CD14-positive monocyte (primary cell): ENCODE results near the gene VAV2. TPM values are rescaled to one million over a fixed set of nuclear protein-coding genes. Genes with fewer than 3 reads are reported as not detected.
A peak's percentile ranks its signal among the peaks of the same experiment; 100 is the strongest.

Source experiments
- DNase-seq, 3 donors: peaks; one replicate each; pipeline ENCODE4 v3.0.0-alpha.2; 2011 to 2022
- H2AFZ ChIP-seq: 2 replicates; pipeline ENCODE4 v1.6.0; 2012; ENCODE audit warnings: mild to moderate bottlenecking, low read depth, low read length, inconsistent platforms; ENCODE audit not compliant: insufficient read depth, poor library complexity, severe bottlenecking
- H3K27ac ChIP-seq, 2 donors: 1 replicate in 1 of 2; 2 replicates in 1 of 2; pipeline ENCODE4 v1.5.1; 2012 to 2013; ENCODE audit warnings: low read length in 2 of 2, control low read depth in 1 of 2, inconsistent platforms in 1 of 2, low read depth in 1 of 2, mild to moderate bottlenecking in 1 of 2
- H3K27me3 ChIP-seq, 2 donors: one replicate each; pipeline versions ENCODE4 v1.6.0 to v1.6.1; 2011 to 2013; ENCODE audit warnings: low read length in 2 of 2; ENCODE audit not compliant: control insufficient read depth in 2 of 2, insufficient read depth in 2 of 2
- H3K36me3 ChIP-seq, 2 donors: replicated peaks in 1 of 2; 1 replicate in 1 of 2; 2 replicates in 1 of 2; pipeline versions ENCODE4 v1.5.1 to v1.6.1; 2012 to 2013; ENCODE audit warnings: low read length in 2 of 2, control low read depth in 1 of 2, inconsistent platforms in 1 of 2, mild to moderate bottlenecking in 1 of 2; ENCODE audit not compliant: insufficient read depth in 2 of 2, control insufficient read depth in 1 of 2
- H3K4me1 ChIP-seq, 2 donors: 1 replicate in 1 of 2; 2 replicates in 1 of 2; pipeline versions ENCODE4 v1.5.1 to v1.6.1; 2012 to 2013; ENCODE audit warnings: low read length in 2 of 2, control low read depth in 1 of 2, inconsistent platforms in 1 of 2, mild to moderate bottlenecking in 1 of 2, moderate library complexity in 1 of 2; ENCODE audit not compliant: insufficient read depth in 2 of 2, control insufficient read depth in 1 of 2
- H3K4me2 ChIP-seq: replicated peaks from 2 replicates; pipeline ENCODE3; 2012; ENCODE audit warnings: low read length, moderate library complexity, mild to moderate bottlenecking; ENCODE audit not compliant: poor library complexity, severe bottlenecking; ENCODE audit errors: extremely low read depth
- H3K4me3 ChIP-seq, 3 experiments: fragments of 200-600 bp in 1 of 3; sonication (generic) in 1 of 3; replicated peaks in 1 of 3; 1 replicate in 2 of 3; 2 replicates in 1 of 3; pipeline ENCODE4 v1.5.1; 2011 to 2013; ENCODE audit warnings: low read length in 3 of 3, mild to moderate bottlenecking in 3 of 3, control low read depth in 2 of 3, low read depth in 2 of 3, inconsistent platforms in 1 of 3, moderate library complexity in 1 of 3
- H3K79me2 ChIP-seq: 2 replicates; pipeline ENCODE4 v1.6.0; 2012; ENCODE audit warnings: mild to moderate bottlenecking, control low read depth, inconsistent platforms, low read length, moderate library complexity; ENCODE audit not compliant: insufficient read depth
- H3K9ac ChIP-seq: 2 replicates; pipeline ENCODE4 v1.6.0; 2017; ENCODE audit warnings: low read length, mild to moderate bottlenecking; ENCODE audit not compliant: insufficient read depth, poor library complexity, severe bottlenecking
- H3K9me3 ChIP-seq, 2 donors: replicated peaks in 1 of 2; 1 replicate in 1 of 2; 2 replicates in 1 of 2; pipeline versions ENCODE4 v1.5.1 to v1.6.1; 2012 to 2013; ENCODE audit warnings: low read length in 2 of 2, control low read depth in 1 of 2; ENCODE audit not compliant: control insufficient read depth in 1 of 2, insufficient read depth in 1 of 2
- H4K20me1 ChIP-seq: 2 replicates; pipeline ENCODE4 v1.6.0; 2012; ENCODE audit warnings: mild to moderate bottlenecking, low read length, control low read depth, moderate library complexity; ENCODE audit not compliant: insufficient read depth
- H3K27ac Mint-ChIP-seq, 7 donors: one replicate each; pipeline ENCODE4 v1.8.0; 2020; ENCODE audit warnings: mild to moderate bottlenecking in 7 of 7, mixed read lengths in 7 of 7, moderate library complexity in 6 of 7, inconsistent platforms in 2 of 7
- H3K27me3 Mint-ChIP-seq, 3 donors: one replicate each; pipeline ENCODE4 v1.8.0; 2021 to 2022; ENCODE audit warnings: low read depth in 3 of 3, mild to moderate bottlenecking in 3 of 3, mixed read lengths in 3 of 3, moderate library complexity in 3 of 3, inconsistent platforms in 1 of 3
- H3K36me3 Mint-ChIP-seq, 2 donors: one replicate each; pipeline ENCODE4 v1.8.0; 2020; ENCODE audit warnings: mixed read lengths in 2 of 2, inconsistent platforms in 1 of 2, mild to moderate bottlenecking in 1 of 2
- H3K4me1 Mint-ChIP-seq: one replicate; pipeline ENCODE4 v1.8.0; 2020; ENCODE audit warnings: mild to moderate bottlenecking, mixed read lengths
- H3K4me3 Mint-ChIP-seq, 2 donors: one replicate each; pipeline ENCODE4 v1.8.0; 2020; ENCODE audit warnings: mild to moderate bottlenecking in 2 of 2, mixed read lengths in 2 of 2, moderate library complexity in 1 of 2
- H3K9me3 Mint-ChIP-seq, 7 donors: one replicate each; pipeline ENCODE4 v1.8.0; 2020 to 2022; ENCODE audit warnings: mixed read lengths in 7 of 7, mild to moderate bottlenecking in 6 of 7, moderate library complexity in 6 of 7, inconsistent platforms in 2 of 7
- whole genome bisulfite sequencing: methylation state at CpG from one replicate; pipeline ENCODE4 v1.1.5; 2013; ENCODE audit warnings: missing lambda C conversion rate; ENCODE audit not compliant: insufficient coverage; 5-methylcytosine and 5-hydroxymethylcytosine counted together
- intact Hi-C, 2 donors: fragments of 100-400 bp; cut with micrococcal nuclease; formaldehyde crosslinking; loops; one replicate each; pipeline versions ENCODE4 v1.15.0 to v1.15.1; 2023
- polyA plus RNA-seq, 3 donors: library from polyadenylated mRNA; depleted of rRNA in 1 of 3; unstranded in 2 of 3; stranded (reverse) in 1 of 3; fragments of 300-500 nt in 2 of 3; fragments of >200 nt in 1 of 3; fragmentation: Illumina TruSeq in 2 of 3; gene quantifications; 1 replicate in 2 of 3; 2 replicates in 1 of 3; pipeline ENCODE4 v1.2.3, GENCODE V29; 2012 to 2021
- TF ChIP-seq, protein P1 (sequence below): fragments of 200-600 bp; IDR thresholded peaks from one replicate; pipeline ENCODE4 v1.8.0; 2022; ENCODE audit warnings: antibody characterized with exemption, mild to moderate bottlenecking

Gene VAV2
- polyA plus RNA-seq, 3 donors = 2.3 to 13.6 (median 2.3) TPM

DNA sequence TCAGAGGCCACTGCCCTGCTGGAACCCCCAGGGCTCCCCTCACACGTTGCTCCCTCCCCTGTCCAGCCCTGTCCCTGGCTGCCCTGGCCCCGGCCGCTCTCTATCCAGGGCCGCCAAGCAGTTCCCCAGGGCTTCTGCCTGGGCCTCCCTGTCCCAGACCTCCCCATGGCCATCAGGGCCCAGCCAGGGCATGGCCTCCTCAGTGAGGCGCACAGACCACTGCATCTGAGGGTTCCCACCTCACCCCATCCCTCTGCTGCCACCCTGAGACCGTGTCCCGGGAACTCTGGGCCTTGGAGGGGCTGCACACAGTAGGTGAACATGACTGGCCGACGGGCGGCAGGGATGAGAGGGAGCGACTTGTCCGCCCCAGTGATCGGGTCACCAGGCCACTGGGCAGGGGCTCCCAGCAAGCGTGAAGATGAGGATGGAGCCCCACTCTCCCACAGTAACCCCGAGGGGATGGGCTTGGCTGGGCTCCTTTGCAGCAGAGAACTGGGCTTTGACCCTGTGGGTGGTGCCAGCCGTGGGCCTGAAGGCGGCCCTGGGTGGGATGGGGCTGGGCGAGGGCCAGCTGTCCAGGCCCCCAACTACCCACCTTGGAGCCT is 145.5 kb downstream of the VAV2 start:
- no peak for DNase-seq
- peak overlapping the region; percentile 78 to 98 for H3K27ac ChIP-seq
- Mint-ChIP-seq H3K27me3 (peaks cover 0 to 5% (median 4%) of the 10 kb centered on the region in 3 donors), H3K4me1 (peaks cover 43% of the 10 kb centered on the region), H3K9me3 (peaks cover 0 to 2% (median 0%) of the 10 kb centered on the region in 7 donors), H3K36me3 (peaks cover 20 to 23% of the 10 kb centered on the region in 2 donors), H3K4me3 (no peak overlapping the region), H3K27ac (peak overlapping the region in 6 of 7 donors; percentile 73 to 99 (median 97))
- H4K20me1 ChIP-seq = no peaks in the 10 kb centered on the region
- H3K9me3 ChIP-seq = no peaks in the 10 kb centered on the region
- H3K79me2 ChIP-seq = peaks cover 28% of the 10 kb centered on the region
- H3K4me3 ChIP-seq = no peak overlapping the region
- H3K9ac ChIP-seq = no peak overlapping the region
- no peak overlapping the region for H3K4me2 ChIP-seq
- H2AFZ ChIP-seq = no peak overlapping the region
- 95% methylated on average over 12 of the region's 18 CpGs for WGBS
- no peaks in the 10 kb centered on the region for H3K36me3 ChIP-seq
- intact Hi-C loops = no loop called here
- H3K4me1 ChIP-seq = peaks cover 36 to 43% of the 10 kb centered on the region in 2 donors
- H3K27me3 ChIP-seq = no peaks in the 10 kb centered on the region
- TF ChIP-seq, protein P1, sequence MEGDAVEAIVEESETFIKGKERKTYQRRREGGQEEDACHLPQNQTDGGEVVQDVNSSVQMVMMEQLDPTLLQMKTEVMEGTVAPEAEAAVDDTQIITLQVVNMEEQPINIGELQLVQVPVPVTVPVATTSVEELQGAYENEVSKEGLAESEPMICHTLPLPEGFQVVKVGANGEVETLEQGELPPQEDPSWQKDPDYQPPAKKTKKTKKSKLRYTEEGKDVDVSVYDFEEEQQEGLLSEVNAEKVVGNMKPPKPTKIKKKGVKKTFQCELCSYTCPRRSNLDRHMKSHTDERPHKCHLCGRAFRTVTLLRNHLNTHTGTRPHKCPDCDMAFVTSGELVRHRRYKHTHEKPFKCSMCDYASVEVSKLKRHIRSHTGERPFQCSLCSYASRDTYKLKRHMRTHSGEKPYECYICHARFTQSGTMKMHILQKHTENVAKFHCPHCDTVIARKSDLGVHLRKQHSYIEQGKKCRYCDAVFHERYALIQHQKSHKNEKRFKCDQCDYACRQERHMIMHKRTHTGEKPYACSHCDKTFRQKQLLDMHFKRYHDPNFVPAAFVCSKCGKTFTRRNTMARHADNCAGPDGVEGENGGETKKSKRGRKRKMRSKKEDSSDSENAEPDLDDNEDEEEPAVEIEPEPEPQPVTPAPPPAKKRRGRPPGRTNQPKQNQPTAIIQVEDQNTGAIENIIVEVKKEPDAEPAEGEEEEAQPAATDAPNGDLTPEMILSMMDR = no peak

DNA sequence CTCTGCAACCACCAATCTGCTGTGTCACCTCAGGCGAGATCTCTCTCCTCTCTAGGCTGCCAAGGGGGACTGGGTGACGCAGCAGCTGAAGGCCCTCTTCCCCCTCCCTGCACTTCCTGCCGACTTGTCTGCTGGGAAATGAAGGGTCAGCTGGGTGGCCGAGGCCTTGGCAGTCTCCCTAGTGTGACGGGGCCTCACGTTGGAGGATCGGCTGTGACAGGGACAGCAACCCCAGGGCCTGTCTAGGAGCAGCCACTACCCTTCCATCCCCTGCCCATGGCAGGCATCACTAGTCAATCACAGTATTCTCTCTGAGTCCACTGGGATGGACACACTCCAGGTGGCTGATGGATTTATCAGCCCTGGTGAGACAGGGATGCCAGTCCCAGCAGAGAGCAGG is 146.7 kb downstream of the VAV2 start:
- Histone ChIP-seq H2AFZ (peak overlapping the region; percentile 59), H3K4me3 (peak overlapping the region; percentile 12 to 79 (median 33)), H3K27me3 (no peaks in the 10 kb centered on the region), H3K4me2 (peak overlapping the region; percentile 92), H3K4me1 (peaks cover 36 to 43% of the 10 kb centered on the region in 2 donors), H3K9ac (peak overlapping the region; percentile 87), H3K36me3 (no peaks in the 10 kb centered on the region), H3K27ac (peak overlapping the region; percentile 78 to 98), H3K79me2 (peaks cover 21% of the 10 kb centered on the region), H3K9me3 (no peaks in the 10 kb centered on the region), H4K20me1 (no peaks in the 10 kb centered on the region)
- peak overlapping the region; percentile 75 to 88 for H3K4me3 Mint-ChIP-seq
- 0% methylated on average over 7 of the region's 7 CpGs for WGBS
- DNase-seq = peak; percentile 91 to 94 (median 93)
- peaks cover 15 to 21% of the 10 kb centered on the region in 2 donors for H3K36me3 Mint-ChIP-seq
- H3K27me3 Mint-ChIP-seq = peaks cover 0 to 5% (median 4%) of the 10 kb centered on the region in 3 donors
- intact Hi-C loops = loop anchor here in 1 of 2 donors (1.0 kb wide), 1 partner anchor 10 kb away; no protein-coding TSS in a partner anchor
- H3K27ac Mint-ChIP-seq = peak overlapping the region; percentile 96 to 99 (median 98)
- peaks cover 0 to 2% (median 0%) of the 10 kb centered on the region in 7 donors for H3K9me3 Mint-ChIP-seq
- TF ChIP-seq, protein P1 = no peak
- peaks cover 46% of the 10 kb centered on the region for H3K4me1 Mint-ChIP-seq
